Muscle of arm (tissue), 12 donors: ENCODE data around the gene ZNHIT2. TPM values are rescaled to one million over a fixed set of nuclear protein-coding genes. Genes with fewer than 3 reads are reported as not detected.

Experiments
- DNase-seq: peaks from one replicate; pipeline ENCODE4 v3.0.0-alpha.2; 2013
- polyA plus RNA-seq, 12 donors: library from polyadenylated mRNA; unstranded; fragments of 120-200 nt; gene quantifications; one replicate each; pipeline ENCODE4 v1.2.1, GENCODE V29; 2013; ENCODE audit not compliant: insufficient read length in 12 of 12

Gene ZNHIT2
- polyA plus RNA-seq, 12 donors, result 2.6 to 6.6 (median 3.7) TPM; not detected in 2

DNA sequence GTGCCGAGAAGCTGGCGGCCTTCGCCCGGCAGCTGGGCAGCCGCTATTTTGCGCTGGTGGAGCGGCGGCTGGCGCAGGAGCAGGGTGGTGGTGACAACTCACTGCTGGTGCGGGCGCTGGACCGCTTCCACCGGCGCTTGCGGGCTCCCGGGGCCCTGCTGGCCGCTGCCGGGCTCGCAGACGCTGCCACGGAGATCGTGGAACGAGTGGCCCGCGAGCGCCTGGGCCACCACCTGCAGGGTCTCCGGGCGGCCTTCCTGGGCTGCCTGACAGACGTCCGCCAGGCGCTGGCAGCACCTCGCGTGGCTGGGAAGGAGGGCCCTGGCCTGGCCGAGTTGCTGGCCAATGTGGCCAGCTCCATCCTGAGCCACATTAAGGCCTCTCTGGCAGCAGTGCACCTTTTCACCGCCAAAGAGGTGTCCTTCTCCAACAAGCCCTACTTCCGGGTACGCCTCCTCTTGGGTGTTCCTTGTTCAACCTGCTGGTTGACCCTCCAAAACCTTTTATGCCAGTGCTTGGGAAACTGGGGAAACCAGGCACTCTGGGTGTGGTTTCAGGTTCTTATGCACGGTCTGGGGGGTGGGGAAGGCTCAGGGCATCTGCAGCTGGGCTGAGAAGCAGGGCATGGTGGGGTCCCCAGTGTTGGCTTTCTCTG lies 8.9 kb downstream of the ZNHIT2 start:
- no peak for DNase-seq

DNA sequence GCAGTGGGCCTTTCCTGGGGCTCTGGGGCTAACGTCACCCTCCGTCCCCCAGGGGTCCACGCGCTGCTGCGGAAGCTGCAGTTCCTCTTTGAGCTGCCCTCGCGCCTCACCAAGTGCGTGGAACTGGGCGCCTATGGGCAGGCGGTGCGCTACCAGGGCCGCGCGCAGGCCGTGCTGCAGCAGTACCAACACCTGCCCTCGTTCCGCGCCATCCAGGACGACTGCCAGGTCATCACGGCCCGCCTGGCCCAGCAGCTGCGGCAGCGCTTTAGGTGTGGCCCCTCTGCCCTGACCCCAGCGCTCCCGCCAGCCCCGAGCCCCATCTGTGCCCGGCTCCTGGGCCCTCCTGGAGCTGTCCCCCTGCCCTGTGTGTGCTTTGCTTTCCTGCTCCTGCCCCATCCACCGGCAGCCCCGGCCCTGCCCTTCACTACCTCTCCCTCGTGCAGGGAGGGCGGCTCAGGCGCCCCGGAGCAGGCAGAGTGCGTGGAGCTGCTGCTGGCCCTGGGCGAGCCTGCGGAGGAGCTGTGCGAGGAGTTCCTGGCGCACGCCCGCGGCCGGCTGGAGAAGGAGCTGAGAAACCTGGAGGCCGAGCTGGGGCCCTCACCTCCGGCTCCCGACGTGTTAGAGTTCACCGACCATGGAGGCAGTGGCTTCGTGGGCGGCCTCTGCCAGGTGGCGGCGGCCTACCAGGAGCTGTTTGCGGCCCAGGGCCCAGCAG lies 9.6 kb downstream of the ZNHIT2 start:
- DNase-seq, result no peak

DNA sequence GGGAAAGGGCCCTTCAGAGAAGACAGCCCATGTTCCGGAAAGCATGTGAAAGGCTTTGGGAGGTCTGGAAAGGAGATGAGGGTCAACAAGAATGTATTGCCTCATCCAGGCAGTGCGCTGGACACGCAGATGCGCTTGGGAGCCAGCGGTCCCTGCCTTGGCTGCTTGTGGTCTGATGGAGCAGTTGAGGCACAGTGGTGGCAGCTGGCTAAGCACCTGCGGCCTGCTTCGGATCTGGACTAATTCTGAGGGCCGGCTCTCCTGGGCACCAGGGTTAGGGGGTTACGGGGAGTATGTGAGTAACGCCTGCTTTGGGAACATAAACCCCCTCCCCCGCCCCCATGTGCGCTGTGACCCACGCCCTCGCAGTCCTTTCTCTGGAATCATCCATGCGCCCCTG lies 10.4 kb downstream of the ZNHIT2 start:
- DNase-seq, result no peak

DNA sequence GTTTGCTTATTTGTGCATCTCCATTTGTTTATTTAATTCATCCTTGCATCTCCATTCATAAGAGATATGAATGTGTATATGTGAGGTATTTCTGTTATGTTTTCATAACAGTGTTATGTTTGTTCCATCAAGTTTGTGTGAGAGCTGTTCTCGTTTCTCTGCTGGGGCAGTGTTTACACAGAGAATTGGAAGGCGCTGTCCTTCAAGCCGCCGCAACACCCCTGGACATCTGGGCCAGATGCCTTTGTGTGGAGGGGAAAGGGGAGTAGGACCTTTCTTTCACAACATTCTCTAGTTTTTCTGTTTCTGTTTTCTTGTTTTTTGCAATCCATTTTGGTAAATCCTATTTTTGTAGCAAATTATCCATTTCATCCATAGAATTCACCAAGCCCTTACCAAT lies 12.9 kb downstream of the ZNHIT2 start:
- DNase-seq, result no peak

DNA sequence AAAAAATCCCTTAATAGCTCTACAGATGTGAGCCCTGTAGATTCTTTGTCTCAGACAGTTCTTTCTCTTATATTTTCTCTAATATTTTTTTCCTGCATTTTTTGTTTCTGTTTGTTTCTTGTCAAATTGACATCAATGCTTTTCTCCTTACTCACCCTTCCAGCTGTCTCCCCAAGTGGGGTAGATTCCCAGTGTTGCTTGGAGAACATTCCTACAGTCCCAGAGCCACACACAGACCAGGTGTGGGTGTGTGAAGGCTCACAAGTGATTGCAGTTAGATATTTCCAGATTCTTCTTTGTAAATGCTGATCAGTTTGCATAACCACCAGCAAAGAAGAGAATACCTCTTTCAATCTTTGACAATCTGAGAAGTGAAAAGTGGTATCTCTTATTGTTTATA lies 14.0 kb downstream of the ZNHIT2 start:
- DNase-seq, result no peak

DNA sequence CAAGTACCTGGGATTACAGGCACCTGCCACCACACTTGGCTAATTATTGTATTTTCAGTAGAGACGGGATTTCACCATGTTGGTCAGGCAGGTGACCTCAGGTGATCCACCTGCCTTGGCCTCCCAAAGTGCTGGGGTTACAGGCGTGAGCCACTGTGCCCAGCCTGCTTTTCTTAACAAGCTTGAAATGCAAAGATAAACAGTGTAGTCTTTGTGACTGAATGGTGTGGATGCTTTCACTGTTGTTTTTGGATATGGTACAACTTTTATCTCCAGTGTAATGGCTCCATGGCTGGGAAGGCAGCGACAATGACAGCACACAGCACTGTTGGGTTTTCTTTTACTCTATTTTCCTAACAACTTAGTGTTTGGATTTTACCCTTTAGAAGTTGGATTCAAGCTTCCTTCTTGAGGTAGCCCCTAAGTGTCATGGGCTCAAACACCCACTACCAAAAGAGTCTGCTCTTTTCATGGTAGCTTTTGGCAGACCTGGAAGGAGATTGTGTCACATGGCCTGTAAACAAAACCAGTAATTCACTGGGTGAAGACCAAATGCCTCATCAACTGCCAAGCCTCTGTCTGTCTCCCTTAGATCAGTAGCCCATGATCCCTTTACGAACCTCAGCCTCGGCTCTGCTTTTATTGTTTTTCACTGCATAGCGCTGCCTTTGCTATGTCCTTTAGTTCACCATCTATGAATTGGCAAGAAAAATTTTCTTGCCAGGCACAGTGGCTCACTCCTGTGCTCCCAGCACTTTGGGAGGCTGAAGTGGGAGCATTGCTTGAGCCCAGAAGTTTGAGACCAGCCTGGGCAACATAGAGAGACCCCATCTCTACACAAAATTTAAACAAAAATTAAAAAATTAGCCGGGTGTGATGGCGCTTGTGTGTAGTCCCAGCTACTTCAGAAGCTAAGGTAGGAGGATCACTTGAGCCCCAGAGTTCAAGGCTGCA lies 15.1 kb downstream of the ZNHIT2 start:
- no peak for DNase-seq

DNA sequence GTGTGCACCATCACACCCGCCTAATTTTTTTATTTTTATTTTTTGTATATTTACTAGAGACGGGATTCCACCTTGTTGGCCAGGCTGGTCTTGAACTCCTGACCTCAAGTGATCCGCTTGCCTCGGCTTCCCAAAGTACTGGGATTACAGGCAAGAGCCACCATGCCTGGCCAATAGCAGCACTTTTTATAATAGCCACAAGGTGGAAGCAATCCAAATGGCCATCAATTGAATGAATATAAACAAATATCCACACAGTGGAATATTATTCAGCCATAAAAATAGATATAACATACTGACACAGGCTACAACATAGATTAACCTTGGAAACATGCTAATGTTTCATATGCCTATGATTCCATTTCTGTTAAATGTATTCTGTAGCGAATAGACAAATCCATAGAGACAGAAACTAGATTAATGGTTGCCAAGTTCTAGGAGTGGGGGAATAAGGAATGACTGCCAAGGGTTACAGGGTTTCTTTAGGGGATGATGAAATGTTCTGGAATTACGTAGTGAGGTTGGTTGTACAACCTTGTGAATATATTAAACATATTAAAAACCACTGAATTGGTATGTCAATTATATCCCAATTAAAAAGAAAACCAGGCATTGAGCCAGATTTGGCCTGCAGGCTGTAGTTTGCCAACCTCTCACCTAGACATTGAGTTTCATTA lies 16.7 kb downstream of the ZNHIT2 start:
- no peak for DNase-seq

DNA sequence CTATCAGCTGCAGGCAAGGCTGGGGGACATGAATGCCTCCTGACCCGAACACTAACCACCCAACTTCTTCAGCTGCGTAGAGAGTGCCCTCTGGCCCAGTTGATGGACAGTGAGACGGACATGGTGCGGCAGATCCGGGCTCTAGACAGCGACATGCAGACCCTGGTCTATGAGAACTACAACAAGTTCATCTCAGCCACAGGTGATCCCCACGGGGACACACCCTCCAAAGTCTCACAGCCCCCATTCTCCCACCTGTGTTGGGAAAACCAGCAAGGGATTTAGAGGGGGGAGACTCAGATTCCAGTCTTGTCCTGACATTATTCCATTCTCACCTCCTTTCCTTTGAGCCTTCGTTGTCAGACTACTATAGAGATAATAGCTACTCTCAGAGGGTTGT lies 20.6 kb downstream of the ZNHIT2 start:
- DNase-seq, result no peak

DNA sequence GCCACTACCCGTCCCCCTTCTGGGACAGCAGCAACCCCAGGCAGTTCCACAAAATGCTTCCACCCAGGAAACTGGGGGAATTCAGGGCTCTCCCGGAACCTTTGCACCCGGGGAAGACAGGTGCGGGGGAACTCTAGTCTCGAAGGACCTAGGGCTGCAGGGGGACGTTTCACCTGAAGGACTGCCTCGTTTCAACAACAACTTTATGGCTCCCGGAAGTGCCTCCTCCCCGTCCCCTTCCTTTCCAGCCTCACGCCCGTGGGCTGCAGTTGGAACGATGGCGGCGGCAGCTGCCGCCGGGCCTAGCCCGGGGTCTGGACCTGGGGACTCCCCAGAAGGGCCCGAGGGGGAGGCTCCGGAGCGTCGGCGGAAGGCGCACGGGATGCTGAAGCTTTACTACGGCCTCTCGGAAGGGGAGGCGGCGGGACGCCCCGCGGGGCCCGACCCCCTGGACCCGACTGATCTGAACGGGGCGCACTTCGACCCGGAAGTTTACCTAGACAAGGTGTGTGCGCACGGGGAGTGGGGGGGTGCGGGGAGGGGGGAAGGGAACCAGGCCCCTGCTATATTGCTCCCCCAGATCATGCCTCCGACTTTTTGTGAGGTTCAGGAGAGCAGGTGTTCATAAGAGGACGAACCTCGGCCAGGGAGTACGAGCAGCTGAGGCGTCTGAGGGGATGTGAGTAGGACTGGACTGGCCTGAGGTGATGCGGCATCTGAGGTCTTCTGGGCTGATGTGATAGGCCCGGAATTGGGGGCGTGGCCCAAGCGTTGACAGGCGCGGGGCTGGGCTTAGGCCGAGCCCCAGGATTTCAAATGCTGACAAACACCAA lies 21.3 kb downstream of the ZNHIT2 start, which contains the start of gene VPS51:
Gene VPS51, plus strand, starts transcription at position 241 of the 833 bp plus-strand sequence. Its CDS starts 37 bp downstream, at position 278.
- DNase-seq, result peak; percentile 91

DNA sequence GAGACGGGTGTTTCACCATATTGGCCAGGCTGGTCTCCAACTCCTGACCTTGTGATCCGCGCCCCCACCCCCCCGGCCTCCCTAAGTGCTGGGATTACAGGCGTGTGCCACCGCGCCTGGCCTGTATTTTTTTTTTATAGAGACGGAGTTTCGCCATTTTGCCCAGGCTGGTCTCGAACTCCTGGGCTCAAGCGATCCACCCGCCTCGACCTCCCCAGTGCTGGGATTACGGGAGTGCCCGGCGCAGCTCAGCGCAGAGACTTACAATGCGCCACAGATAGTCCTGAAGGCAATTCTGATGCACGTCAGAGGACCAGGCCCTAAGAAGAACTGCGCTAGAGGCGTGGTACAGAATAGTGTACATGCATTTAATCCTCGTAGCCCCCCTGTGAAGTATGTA lies 22.1 kb downstream of the ZNHIT2 start:
- no peak for DNase-seq

DNA sequence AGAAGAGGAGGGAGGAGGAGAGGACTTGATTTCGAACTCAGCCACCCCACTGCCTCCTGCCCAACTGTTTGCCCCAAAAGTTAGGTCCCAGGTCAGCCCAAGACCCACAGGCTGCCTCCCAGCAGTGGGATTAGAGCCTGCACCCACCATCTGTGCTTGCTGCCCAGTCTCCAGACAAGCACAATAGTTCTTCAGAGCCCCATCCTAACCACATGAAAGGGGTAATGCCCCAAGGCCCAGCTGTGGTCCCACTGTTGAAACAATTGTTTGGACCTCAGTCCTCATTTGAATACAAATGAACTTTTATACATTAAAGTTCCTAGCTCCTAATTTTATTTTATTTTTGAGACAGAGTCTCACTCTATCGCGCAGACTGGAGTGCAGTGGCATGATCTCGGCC lies 26.9 kb downstream of the ZNHIT2 start:
- no peak for DNase-seq

DNA sequence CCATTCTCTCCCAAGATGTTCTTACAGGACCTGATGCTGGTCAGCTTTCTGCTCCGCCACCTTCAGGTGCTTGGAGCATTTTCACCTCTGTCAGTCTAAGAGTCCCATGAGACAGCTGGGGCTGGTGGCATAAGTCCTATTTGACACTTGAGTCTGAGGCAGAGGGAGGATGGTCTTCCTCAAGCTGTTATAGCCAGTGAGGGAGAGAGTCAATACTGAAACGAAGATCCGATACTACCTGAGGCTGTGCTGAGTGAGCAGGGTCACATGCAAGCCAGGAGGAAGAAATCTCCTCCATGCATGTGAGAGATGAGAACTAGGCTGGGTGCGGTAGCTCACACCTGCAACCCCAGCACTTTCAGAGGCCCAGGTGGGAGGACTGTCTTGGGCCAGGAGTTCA lies 27.9 kb downstream of the ZNHIT2 start:
- DNase-seq, result no peak

DNA sequence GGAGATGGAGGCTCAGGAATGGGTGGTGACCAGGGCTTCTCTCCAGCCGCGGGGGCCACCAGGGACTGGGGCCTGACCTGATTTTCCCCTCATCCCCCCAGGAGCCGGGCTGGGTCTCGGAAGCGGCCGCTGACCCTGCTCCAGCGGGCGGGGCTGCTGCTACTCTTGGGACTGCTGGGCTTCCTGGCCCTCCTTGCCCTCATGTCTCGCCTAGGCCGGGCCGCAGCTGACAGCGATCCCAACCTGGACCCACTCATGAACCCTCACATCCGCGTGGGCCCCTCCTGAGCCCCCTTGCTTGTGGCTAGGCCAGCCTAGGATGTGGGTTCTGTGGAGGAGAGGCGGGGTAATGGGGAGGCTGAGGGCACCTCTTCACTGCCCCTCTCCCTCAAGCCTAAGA lies 29.7 kb downstream of the ZNHIT2 start:
- DNase-seq, result no peak

DNA sequence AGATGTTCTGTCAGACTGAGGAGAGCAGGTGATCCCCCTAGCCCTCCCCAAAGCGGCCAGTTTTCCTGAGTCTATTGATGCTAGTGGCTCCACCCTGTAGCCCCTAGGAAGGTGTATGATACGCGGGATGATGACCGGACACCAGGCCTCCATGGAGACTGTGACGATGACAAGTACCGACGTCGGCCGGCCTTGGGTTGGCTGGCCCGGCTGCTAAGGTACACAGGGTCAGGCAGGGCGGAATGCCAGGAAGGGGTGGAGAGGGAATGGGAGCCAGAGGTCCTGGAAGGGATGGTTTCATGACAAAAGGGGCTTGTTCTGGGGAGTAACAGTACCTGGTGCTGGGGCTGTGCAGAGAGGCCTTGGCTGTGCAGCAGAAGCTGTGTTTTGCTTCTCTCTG lies 30.3 kb downstream of the ZNHIT2 start:
- no peak for DNase-seq

DNA sequence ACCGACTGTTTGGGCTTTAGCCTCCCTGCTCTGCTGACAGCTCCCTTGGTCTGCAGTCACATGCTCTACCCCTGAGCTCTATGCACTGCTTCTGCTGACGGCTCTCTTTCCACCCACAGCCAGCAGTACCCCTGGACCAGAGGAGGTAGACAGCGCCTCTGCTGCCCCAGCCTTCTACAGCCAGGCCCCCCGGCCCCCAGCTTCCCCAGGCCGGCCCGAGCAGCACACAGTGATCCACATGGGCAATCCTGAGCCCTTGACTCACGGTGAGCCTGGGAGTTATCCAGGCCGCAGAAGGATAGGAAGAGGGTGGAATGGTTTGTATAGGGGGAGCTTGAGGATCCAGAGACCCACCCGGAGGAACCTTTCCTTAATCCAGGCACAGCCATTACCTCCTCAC lies 30.7 kb downstream of the ZNHIT2 start:
- DNase-seq, result no peak

DNA sequence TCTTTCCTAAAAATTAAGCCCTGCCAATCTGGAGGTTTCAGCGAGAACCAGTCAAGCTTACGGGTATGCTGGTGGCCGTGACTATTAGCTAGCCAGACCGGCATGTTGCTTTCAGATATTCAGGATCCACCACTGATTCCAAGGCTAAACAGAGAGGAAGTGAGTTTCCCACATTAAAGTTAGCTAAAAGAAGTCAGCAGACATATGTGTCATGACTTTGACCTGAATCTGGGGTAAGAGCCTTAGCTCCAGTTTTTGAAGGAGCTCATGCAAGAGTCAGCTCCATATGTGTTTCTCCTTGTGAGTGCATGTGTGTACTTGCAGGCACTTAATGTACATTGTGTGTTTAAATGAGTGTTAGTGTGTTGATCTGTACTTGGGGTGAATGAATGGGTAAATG lies 32.1 kb downstream of the ZNHIT2 start:
- DNase-seq, result no peak

DNA sequence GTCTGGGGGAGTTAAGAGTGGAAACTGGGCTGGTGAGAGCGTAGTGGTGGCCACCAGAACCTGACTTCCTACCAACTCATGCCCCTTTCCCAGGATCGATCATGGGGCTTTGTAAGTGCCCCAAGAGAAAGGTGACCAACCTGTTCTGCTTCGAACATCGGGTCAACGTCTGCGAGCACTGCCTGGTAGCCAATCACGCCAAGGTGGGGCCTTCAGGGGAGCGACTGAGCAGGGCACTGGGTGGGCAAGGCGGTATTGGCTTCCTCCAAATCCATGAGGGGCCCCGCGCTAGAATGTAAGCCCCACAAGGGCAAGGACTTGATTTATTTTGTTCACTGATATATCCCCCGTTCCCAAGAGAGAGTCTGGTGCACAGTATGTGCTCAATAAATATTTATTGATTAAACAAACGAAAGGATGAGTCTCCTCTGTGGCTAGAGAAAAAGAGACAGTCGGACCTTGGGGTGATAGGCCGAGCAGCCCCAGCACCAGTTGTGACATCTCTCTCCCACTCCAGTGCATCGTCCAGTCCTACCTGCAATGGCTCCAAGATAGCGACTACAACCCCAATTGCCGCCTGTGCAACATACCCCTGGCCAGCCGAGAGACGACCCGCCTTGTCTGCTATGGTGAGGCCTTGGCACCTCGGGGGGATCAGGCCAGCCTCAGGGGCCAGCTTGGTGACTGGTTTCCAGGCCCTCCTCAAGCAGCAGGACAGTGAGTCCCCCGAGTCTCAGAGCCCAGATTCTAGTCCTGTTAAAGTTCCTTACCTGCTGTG lies 32.7 kb downstream of the ZNHIT2 start:
- DNase-seq, result no peak

DNA sequence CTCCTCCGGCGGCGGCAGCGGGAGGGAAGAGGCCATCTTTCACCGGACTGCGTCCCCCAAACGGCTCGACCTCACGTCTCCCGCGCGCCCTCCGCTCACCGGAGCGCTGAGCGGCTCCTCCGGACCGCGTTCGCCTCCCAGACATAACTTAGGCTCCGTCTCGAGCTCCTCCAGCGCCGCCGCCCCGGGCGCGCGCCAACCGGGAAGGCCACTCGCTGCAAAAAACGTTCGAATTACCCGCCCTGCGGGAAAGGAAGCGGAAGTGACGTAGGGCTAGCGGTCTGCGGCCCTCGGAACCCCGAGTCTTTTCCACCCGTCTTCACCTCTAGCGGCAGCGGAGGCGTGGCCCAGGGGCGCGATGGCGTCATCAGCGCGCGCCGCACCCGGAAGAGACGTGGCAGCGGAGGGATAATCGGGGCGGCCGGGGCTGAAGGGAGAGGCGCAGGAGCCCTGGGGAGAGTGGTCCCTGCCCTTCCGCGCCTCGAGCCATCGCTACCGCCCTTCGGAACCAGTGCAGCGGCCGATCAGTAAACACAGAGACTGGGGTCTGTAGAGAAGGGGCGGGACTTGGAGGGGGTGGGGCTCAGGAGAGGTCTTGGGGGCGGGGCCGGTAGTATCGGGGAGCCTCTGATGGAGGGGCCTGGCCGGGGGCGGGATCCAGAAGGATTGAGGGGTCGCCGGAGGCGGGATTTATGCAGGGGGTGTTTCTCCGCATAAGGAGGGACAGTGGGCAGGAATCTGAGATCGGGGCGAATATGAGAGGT lies 33.5 kb downstream of the ZNHIT2 start, which contains the start of the genes CDCA5 and ZFPL1:
Gene CDCA5, minus strand, starts transcription at position 207 of the 764 bp plus-strand sequence. Its CDS starts 62 bp downstream, at position 145.
Gene ZFPL1, plus strand, starts transcription at position 389 of the 764 bp plus-strand sequence. CDS start 477 bp downstream, outside the sequence.
- peak; percentile 96 for DNase-seq
